Left lobe of liver (tissue), 2 donors: ENCODE measurements around the gene SYNE2. TPM values are rescaled to one million over a fixed set of nuclear protein-coding genes. Genes with fewer than 3 reads are reported as not detected.
"Not testable (repeated sequence)": the region's sequence is repeated elsewhere in the genome, so short reads cannot be mapped to it uniquely, and the experiment has no call there.

ENCODE experiments used
- ATAC-seq: fragments of 200-7000 bp; cut with Tn5 transposase; one replicate; pipeline ENCODE4 v1.9.1; 2020; ENCODE audit warnings: mild to moderate bottlenecking, moderate library complexity
- DNase-seq: peaks from one replicate; pipeline ENCODE4 v3.0.0-alpha.2; 2020; ENCODE audit warnings: low spot score
- total RNA-seq: library from RNA; stranded (reverse); gene quantifications from one replicate; pipeline ENCODE4 v1.2.1, GENCODE V29; 2021
- donor health status: DM: no; HTN: no; CAD: no; lungs with moderate emphysema.
- donor health status: DM: no; HTN: yes; CAD: no.

SYNE2 gene
- total RNA-seq, 1 donor from 2014 or later, result 46.8 TPM

DNA sequence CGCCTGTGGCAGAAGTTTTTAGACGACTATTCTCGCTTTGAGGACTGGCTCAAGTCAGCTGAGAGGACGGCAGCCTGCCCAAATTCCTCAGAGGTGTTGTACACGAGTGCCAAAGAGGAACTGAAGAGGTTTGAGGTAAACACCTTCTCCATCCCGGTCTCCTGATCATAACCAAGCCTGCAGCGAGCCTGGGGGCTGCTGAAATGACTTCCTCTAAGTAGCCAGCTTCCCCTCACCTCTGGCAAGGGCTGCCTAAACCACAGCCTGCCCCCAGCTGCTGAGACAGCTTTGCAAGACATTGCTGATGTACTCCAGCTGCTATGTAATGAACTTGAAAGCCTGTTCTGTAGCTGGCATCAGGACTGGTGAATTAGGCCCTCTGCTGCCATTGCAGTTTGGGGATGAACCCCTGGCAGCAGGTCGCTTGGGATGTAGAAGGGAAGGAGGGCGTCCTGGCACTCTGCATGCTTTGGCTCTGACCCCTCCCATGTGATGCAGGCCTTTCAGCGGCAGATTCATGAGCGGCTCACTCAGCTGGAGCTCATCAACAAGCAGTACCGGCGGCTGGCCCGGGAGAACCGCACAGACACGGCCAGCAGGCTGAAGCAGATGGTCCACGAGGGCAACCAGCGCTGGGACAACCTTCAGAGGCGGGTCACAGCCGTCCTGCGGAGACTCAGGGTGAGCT is 356.8 kb downstream of the SYNE2 start:
- ATAC-seq, result peak; percentile 18
- peak; percentile 43 for DNase-seq

GRCh38 chr14:64210216-64210615 is 357.4 kb downstream of the SYNE2 start:
- ATAC-seq (no peak), DNase-seq (peak; percentile 30)

DNA sequence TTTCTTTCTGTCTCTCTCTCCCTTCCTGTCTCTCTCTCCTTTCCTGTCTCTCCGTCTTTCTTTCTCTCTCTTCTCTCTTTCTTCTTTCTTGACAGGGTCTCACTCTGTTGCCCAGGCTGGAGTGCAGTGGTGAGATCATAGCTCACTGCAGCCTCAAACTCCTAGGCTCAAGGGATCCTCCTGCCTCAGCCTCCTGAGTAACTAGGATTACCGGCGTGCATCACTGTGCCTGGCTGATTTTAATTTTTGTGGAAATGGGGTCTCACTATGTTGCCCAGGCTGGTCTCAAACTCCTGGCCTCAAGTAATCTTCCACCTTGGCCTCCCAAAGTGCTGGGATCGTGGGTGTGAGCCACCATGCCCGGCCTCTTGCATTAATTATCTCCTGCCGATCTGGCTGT is 358.1 kb downstream of the SYNE2 start:
- not testable (repeated sequence) for ATAC-seq
- peak; percentile 19 for DNase-seq

GRCh38 chr14:64212666-64213065 is 359.9 kb downstream of the SYNE2 start:
- ATAC-seq (no peak), DNase-seq (peak; percentile 12)

- DNase-seq, result no peak
- no peak for ATAC-seq
Measured at GRCh38 chr14:64213086-64213485, 360.3 kb downstream of the SYNE2 start.

DNA sequence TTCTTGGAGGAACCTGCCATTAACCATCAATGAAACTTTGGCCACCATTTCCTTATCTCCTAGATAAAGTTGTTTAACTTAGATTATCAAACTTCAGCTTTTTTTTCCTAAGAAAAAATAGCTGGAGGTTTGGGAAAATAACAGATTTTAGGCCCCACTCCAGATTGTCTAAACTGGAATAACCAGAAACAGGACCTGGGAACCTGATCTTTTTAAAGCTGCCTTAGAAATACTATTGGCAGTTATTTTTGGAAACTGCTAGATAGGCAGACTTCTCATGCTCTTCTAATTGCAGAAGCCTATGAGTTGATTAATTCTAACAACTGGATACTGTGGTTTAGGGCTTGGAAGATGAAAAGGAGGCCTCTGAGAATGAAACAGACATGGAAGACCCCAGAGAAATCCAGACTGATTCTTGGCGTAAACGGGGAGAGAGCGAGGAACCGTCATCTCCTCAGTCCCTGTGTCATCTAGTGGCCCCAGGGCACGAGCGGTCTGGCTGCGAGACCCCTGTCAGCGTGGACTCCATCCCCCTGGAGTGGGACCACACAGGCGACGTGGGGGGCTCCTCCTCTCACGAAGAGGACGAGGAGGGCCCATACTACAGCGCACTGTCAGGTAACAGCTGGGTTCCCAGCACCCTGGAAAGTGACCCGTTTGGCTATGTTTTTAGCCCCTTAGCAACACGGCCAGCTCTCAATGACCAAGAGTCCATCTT is 361.2 kb downstream of the SYNE2 start:
- DNase-seq, result no peak
- no peak for ATAC-seq

- ATAC-seq, result no peak
- DNase-seq, result peak; percentile 18
Measured at GRCh38 chr14:64215274-64215673, 362.5 kb downstream of the SYNE2 start.

DNA sequence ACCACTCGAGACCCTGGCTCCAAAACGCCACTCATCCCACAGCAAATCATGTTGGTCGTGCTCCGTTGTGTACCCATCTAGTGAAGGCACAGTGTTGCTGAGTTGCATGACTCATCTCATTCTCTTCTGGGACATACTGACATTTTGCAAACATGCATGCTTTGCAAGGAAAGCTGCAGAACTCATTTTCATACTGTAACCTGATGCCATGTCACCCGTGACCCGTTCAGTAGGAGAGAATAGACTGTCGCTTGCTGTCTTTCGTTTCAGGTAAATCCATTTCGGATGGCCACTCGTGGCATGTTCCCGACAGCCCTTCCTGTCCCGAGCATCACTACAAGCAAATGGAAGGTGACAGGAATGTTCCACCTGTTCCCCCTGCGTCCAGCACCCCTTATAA is 363.2 kb downstream of the SYNE2 start:
- no peak for ATAC-seq

GRCh38 chr14:64217308-64217707 is 364.5 kb downstream of the SYNE2 start:
- DNase-seq, result peak; percentile 6
- ATAC-seq, result no peak

More for the DNA sequence above, 363.2 kb downstream of the SYNE2 start:
- DNase-seq, result peak; percentile 12

DNA sequence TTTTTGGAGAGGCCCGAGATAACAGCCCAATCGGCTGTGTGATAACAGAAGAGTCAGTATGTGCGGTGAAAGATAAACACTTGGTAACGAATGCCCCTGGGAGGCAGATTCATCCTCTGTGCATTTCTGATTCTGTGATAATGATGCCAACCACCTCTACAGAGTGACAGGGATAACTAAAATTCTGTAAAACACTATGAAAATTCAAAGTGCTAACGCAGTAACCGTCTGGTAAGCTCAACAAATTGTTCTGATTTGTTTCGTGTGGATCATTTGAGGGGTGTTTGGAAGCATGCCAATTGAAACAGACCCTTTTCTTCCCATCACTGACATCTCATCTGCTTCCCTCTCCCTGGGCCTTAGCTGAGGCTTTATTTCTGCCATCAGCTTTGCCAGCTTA is 365.0 kb downstream of the SYNE2 start:
- DNase-seq, result no peak
- no peak for ATAC-seq

- DNase-seq (peak; percentile 36), ATAC-seq (peak; percentile 39)
Measured at GRCh38 chr14:64218344-64219240, 365.8 kb downstream of the SYNE2 start.

DNA sequence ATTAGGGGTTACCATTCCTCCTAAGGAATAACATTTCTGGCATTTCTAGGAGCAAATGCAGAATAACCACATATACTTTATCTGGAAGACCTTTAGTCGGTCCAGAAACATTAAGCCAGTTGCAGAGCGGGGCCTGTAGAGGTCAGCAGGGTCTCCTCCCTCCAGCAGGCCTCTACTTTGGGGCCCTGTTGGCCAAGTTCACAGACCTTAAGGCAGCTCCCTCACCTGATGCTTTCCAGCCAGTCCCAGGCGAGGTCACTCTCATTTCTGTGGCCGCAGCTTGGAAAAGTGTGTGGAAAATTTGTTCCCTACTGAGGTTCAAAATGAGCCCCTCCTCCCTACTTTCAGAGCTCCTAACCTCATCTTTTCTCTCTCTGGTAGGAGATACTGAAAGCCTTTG is 367.3 kb downstream of the SYNE2 start:
- ATAC-seq (no peak), DNase-seq (peak; percentile 19)

- no peak for ATAC-seq
- DNase-seq, result peak; percentile 42
Measured at GRCh38 chr14:64220466-64220865, 367.7 kb downstream of the SYNE2 start.

DNA sequence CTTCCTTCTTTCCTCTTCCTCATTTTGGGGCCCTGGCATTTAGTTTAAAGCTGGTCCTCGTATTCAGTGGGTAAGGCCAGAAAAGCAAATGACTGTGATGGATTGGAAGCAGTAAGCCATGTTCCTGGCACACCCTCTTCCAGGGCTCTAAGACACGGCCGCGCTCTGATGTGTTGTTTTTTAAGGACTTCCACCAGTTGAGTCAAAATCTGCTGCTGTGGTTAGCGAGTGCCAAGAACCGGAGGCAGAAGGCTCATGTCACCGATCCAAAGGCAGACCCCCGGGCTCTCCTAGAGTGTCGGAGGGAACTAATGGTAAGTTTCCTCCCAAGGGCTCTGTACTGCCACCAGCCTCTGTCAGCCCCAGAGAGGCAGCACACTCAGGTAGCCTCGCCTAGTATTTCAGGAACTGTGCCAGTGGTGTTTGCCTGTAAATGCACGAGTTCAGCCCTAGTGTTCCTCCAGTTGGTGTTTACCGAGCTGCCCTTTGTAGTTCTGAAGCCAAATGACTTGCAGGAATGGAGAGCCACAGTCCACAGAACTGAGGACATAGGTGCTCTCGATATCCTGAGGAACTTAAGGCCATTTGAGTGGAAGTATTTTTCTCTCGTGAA is 368.7 kb downstream of the SYNE2 start:
- peak; percentile 39 for DNase-seq
- ATAC-seq, result peak; percentile 44

DNA sequence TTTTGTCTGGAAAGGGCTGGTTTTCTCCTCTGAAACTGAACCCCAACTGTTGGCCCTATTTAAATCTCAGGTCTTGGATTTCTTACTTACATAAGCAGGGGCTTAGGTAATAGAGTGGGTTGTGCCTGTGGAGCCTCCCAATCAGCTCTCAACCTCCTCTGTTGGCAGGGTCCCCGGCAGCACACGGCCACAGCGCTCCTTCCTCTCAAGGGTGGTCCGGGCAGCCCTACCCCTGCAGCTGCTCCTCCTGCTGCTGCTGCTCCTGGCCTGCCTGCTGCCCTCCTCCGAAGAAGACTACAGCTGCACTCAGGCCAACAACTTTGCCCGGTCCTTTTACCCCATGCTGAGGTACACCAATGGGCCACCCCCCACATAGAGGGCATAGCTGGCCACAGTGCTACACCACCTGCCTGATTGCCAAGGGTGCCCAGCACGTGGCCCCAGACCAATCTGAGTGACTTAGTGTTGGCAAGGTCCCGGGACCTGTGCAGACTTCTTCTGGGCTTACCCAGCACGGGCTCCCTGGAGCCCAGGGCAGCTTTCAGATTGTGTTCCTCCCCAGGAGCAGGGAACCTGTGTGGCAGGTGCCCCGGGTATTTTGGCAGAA is 372.4 kb downstream of the SYNE2 start:
- DNase-seq (peak; percentile 24), ATAC-seq (no peak)

GRCh38 chr14:64227856-64228255 is 375.1 kb downstream of the SYNE2 start:
- ATAC-seq (no peak), DNase-seq (no peak)

GRCh38 chr14:64229489-64229888 is 376.7 kb downstream of the SYNE2 start:
- ATAC-seq, result no peak
- no peak for DNase-seq

- DNase-seq (peak; percentile 36), ATAC-seq (no peak)
Measured at GRCh38 chr14:64232095-64232838, 379.5 kb downstream of the SYNE2 start.

GRCh38 chr14:64232944-64233343 is 380.1 kb downstream of the SYNE2 start:
- peak; percentile 18 for ATAC-seq

More at GRCh38 chr14:64232944-64233343, 380.1 kb downstream of the SYNE2 start:
- peak; percentile 37 for DNase-seq
